Keratinocyte (primary cell): ENCODE results near the gene TAF13. TPM values are rescaled to one million over a fixed set of nuclear protein-coding genes. Genes with fewer than 3 reads are reported as not detected.
"Not testable (repeated sequence)": the region's sequence is repeated elsewhere in the genome, so short reads cannot be mapped to it uniquely, and the experiment has no call there.

Experiments used
- DNase-seq: peaks from one replicate; pipeline ENCODE4 v3.0.0-alpha.2; 2011; ENCODE audit warnings: low read depth, missing footprints, low spot score
- FAIRE-seq: peaks from 2 replicates; lab custom pipeline; 2011; peaks lifted over from hg19 to GRCh38; lab: Jason Lieb, UNC
- H2AFZ ChIP-seq: 2 replicates; pipeline ENCODE4 v1.6.0; 2012; ENCODE audit warnings: low read length, control low read depth, inconsistent platforms; ENCODE audit not compliant: control insufficient read depth
- H3K27ac ChIP-seq: 2 replicates; pipeline ENCODE4 v1.5.1; 2011; ENCODE audit warnings: low read length; ENCODE audit not compliant: control insufficient read depth, insufficient read depth
- H3K27me3 ChIP-seq: 3 replicates; pipeline ENCODE4 v1.6.0; 2011; ENCODE audit warnings: low read length; ENCODE audit not compliant: control insufficient read depth, insufficient read depth; ENCODE audit errors: extremely low read depth
- H3K36me3 ChIP-seq, 2 experiments: 2 replicates in 1 of 2; 3 replicates in 1 of 2; pipeline ENCODE4 v1.5.1; 2011; ENCODE audit warnings: low read length in 2 of 2, mild to moderate bottlenecking in 1 of 2; ENCODE audit not compliant: control insufficient read depth in 2 of 2, insufficient read depth in 2 of 2; ENCODE audit errors: extremely low read depth in 1 of 2
- H3K4me1 ChIP-seq: 3 replicates; pipeline ENCODE4 v1.5.1; 2011; ENCODE audit warnings: low read length; ENCODE audit not compliant: control insufficient read depth, insufficient read depth; ENCODE audit errors: extremely low read depth
- H3K4me2 ChIP-seq: 3 replicates; pipeline ENCODE4 v1.6.0; 2011; ENCODE audit warnings: low read depth, low read length; ENCODE audit not compliant: control insufficient read depth, insufficient read depth; ENCODE audit errors: extremely low read depth
- H3K4me3 ChIP-seq, 3 experiments: fragments of 200-600 bp in 1 of 3; sonication (generic) in 1 of 3; 2 replicates in 2 of 3; 3 replicates in 1 of 3; pipeline ENCODE4 v1.5.1; 2011 to 2016; ENCODE audit warnings: low read length in 3 of 3, mild to moderate bottlenecking in 3 of 3, control low read depth in 2 of 3, inconsistent platforms in 1 of 3, low read depth in 1 of 3, mixed read lengths in 1 of 3, mixed run types in 1 of 3, moderate library complexity in 1 of 3; ENCODE audit not compliant: control insufficient read depth in 2 of 3, insufficient read depth in 2 of 3; ENCODE audit errors: extremely low read depth in 1 of 3
- H3K79me2 ChIP-seq: 2 replicates; pipeline ENCODE4 v1.6.0; 2012; ENCODE audit warnings: low read length; ENCODE audit not compliant: control insufficient read depth, insufficient read depth
- H3K9ac ChIP-seq: 3 replicates; pipeline ENCODE4 v1.6.0; 2011; ENCODE audit warnings: low read length; ENCODE audit not compliant: control insufficient read depth, insufficient read depth; ENCODE audit errors: extremely low read depth
- H3K9me1 ChIP-seq: 3 replicates; pipeline ENCODE4 v1.6.0; 2011; ENCODE audit warnings: low read length; ENCODE audit not compliant: control insufficient read depth, insufficient read depth; ENCODE audit errors: extremely low read depth
- H3K9me3 ChIP-seq: 2 replicates; pipeline ENCODE4 v1.5.1; 2012; ENCODE audit warnings: low read depth, low read length; ENCODE audit not compliant: control insufficient read depth
- H4K20me1 ChIP-seq: 3 replicates; pipeline ENCODE4 v1.6.0; 2011; ENCODE audit warnings: low read length; ENCODE audit not compliant: control insufficient read depth, insufficient read depth; ENCODE audit errors: extremely low read depth
- EZH2 ChIP-seq: IDR thresholded peaks from one replicate; pipeline ENCODE4 v1.6.1; 2012; ENCODE audit warnings: inconsistent platforms, mild to moderate bottlenecking, low read length, moderate library complexity
- dilution Hi-C: fragments of 300-500 bp; cut with MboI; formaldehyde crosslinking; loops from one replicate; pipeline ENCODE4 v1.7.0; 2020; ENCODE audit warnings: low sequenced_read_pairs; ENCODE audit not compliant: extremely low pct_ligation_motif_present
- polyA plus RNA-seq, 5 experiments: library from polyadenylated mRNA; depleted of rRNA in 3 of 5; stranded (reverse) in 3 of 5; stranded (forward) in 1 of 5; unstranded in 1 of 5; fragments of >200 nt; gene quantifications; 1 replicate in 1 of 5; 2 replicates in 3 of 5; 3 replicates in 1 of 5; pipeline versions ENCODE4 v1.2.1 to v1.2.3, GENCODE V29; 2011 to 2012; ENCODE audit warnings: missing spikeins in 2 of 5, low read depth in 1 of 5, low replicate concordance in 1 of 5
- TF ChIP-seq, protein P1 (sequence below), 3 experiments: IDR thresholded peaks in 1 of 3; conservative IDR thresholded peaks in 1 of 3; optimal IDR thresholded peaks in 1 of 3; 2 replicates in 2 of 3; 3 replicates in 1 of 3; pipeline versions ENCODE3 to v1.5.1; 2011; ENCODE audit warnings: low read length in 3 of 3, mild to moderate bottlenecking in 3 of 3, moderate library complexity in 2 of 3, control low read depth in 1 of 3, inconsistent platforms in 1 of 3; ENCODE audit not compliant: insufficient read depth in 2 of 3; ENCODE audit errors: extremely low read depth in 1 of 3

Gene TAF13
- polyA plus RNA-seq, 1 donor (not counting 4 experiments of a cell fraction or from before 2014, with no cell fraction given): 151 TPM

- Histone ChIP-seq H3K4me2 (no peak overlapping the region), H3K36me3 (no peaks in the 10 kb centered on the region), H3K27ac (no peak overlapping the region), H3K9me1 (no peaks in the 10 kb centered on the region), H3K4me3 (no peak overlapping the region), H2AFZ (no peak overlapping the region), H4K20me1 (no peaks in the 10 kb centered on the region), H3K79me2 (peaks cover 83% of the 10 kb centered on the region), H3K27me3 (no peaks in the 10 kb centered on the region), H3K9me3 (no peaks in the 10 kb centered on the region), H3K4me1 (no peaks in the 10 kb centered on the region), H3K9ac (no peak overlapping the region)
- DNase-seq: no peak
- FAIRE-seq: no peak
- dilution Hi-C loops: no loop called here
- no peak for TF ChIP-seq EZH2
- TF ChIP-seq, protein P1, sequence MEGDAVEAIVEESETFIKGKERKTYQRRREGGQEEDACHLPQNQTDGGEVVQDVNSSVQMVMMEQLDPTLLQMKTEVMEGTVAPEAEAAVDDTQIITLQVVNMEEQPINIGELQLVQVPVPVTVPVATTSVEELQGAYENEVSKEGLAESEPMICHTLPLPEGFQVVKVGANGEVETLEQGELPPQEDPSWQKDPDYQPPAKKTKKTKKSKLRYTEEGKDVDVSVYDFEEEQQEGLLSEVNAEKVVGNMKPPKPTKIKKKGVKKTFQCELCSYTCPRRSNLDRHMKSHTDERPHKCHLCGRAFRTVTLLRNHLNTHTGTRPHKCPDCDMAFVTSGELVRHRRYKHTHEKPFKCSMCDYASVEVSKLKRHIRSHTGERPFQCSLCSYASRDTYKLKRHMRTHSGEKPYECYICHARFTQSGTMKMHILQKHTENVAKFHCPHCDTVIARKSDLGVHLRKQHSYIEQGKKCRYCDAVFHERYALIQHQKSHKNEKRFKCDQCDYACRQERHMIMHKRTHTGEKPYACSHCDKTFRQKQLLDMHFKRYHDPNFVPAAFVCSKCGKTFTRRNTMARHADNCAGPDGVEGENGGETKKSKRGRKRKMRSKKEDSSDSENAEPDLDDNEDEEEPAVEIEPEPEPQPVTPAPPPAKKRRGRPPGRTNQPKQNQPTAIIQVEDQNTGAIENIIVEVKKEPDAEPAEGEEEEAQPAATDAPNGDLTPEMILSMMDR (optimal IDR thresholded peaks at IDR 0.05 in 1 of 3, IDR thresholded peaks at IDR 0.05 in 1 of 3, conservative IDR thresholded peaks at IDR 0.05 in 1 of 3; ENCODE audit: extremely low read depth in 1 of 3, insufficient read depth in 2 of 3, low read length in 3 of 3): no peak
Observed at GRCh38 chr1:109034382-109034781, 41.4 kb downstream of the TAF13 start.

GRCh38 chr1:109029493-109029892 lies 46.3 kb downstream of the TAF13 start:
- H3K9ac ChIP-seq, H3K9me3 ChIP-seq, H3K27me3 ChIP-seq, H3K4me2 ChIP-seq, FAIRE-seq, H3K36me3 ChIP-seq, dilution Hi-C loops, H3K27ac ChIP-seq, H2AFZ ChIP-seq, H3K9me1 ChIP-seq, H3K4me1 ChIP-seq, DNase-seq, H3K4me3 ChIP-seq, H4K20me1 ChIP-seq: not testable (repeated sequence)
- peaks cover 73% of the 10 kb centered on the region for H3K79me2 ChIP-seq

- Histone ChIP-seq H3K27me3 (no peaks in the 10 kb centered on the region), H3K4me2 (peak overlapping the region; percentile 43), H3K36me3 (peaks cover 3 to 4% of the 10 kb centered on the region in 2 experiments), H3K9me1 (no peaks in the 10 kb centered on the region), H3K9me3 (no peaks in the 10 kb centered on the region), H3K9ac (no peak overlapping the region), H3K4me1 (peaks cover 6% of the 10 kb centered on the region), H3K4me3 (no peak overlapping the region), H3K27ac (no peak overlapping the region), H3K79me2 (peaks cover 69% of the 10 kb centered on the region), H4K20me1 (no peaks in the 10 kb centered on the region), H2AFZ (no peak overlapping the region)
- dilution Hi-C loops: no loop called here
- DNase-seq: no peak
- FAIRE-seq: peak; percentile 9
- TF ChIP-seq, protein P1 (optimal IDR thresholded peaks at IDR 0.05 in 1 of 3, IDR thresholded peaks at IDR 0.05 in 1 of 3, conservative IDR thresholded peaks at IDR 0.05 in 1 of 3; ENCODE audit: extremely low read depth in 1 of 3, insufficient read depth in 2 of 3, low read length in 3 of 3): peak in 1 of 3 experiments; percentile 32
- no peak for TF ChIP-seq EZH2
Observed at GRCh38 chr1:109027841-109028240, 48.0 kb downstream of the TAF13 start.
